ENCODE results near the gene ZWILCH. TPM values are rescaled to one million over a fixed set of nuclear protein-coding genes. Genes with fewer than 3 reads are reported as not detected.

ZWILCH gene
- total and polyA plus RNA-seq, 2 donors (not counting 1 experiment from before 2014, with no cell fraction given) = 14.5 to 25.4 TPM

DNA sequence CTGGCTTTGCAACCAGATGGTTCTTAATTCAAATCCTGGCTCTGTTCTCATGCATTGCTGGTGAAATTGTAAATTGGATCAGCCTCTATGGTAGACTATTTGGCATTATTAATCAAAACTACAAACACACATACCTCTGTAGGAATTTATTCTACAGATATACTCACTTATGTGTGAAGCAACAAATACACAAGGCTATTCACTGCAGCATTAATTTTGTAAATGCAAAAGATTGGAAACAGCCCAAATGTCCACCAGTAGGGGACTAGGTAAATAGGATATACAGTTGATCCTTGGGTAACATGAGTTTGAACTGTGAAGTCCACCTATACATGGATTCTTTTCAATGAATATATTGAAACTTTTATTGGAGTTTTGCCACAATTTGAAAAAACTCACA, 90.2 kb downstream of the ZWILCH start:
- Histone ChIP-seq H3K9me3 (ENCODE audit: control insufficient read depth, insufficient read depth, low read depth, low read length) (no peaks in the 10 kb centered on the region), H2AFZ (ENCODE audit: low read length) (no peak overlapping the region), H3K4me3 (replicated peaks in 1 of 4; ENCODE audit: control extremely low read depth in 1 of 4, insufficient read depth in 1 of 4, low read depth in 3 of 4, low read length in 4 of 4) (no peak overlapping the region), H4K20me1 (ENCODE audit: control insufficient read depth, extremely low read depth, insufficient read depth, low read length) (no peaks in the 10 kb centered on the region), H3K27me3 (ENCODE audit: control insufficient read depth, insufficient read depth, low read length) (peaks cover 11% of the 10 kb centered on the region), H3K9ac (ENCODE audit: insufficient read depth, low read length) (no peak overlapping the region), H3K79me2 (ENCODE audit: control insufficient read depth, insufficient read depth, low read length) (no peaks in the 10 kb centered on the region), H3K4me1 (ENCODE audit: control insufficient read depth, extremely low read depth, insufficient read depth, low read length) (no peaks in the 10 kb centered on the region), H3K4me2 (ENCODE audit: extremely low read depth, insufficient read depth, low read length) (no peak overlapping the region), H3K36me3 (ENCODE audit: control insufficient read depth, insufficient read depth, low read length) (no peaks in the 10 kb centered on the region), H3K27ac (ENCODE audit: insufficient read depth, low read length) (no peak overlapping the region)
- no peak for DNase-seq (ENCODE audit: low read depth in 2 of 2)
- TF ChIP-seq, protein P1, sequence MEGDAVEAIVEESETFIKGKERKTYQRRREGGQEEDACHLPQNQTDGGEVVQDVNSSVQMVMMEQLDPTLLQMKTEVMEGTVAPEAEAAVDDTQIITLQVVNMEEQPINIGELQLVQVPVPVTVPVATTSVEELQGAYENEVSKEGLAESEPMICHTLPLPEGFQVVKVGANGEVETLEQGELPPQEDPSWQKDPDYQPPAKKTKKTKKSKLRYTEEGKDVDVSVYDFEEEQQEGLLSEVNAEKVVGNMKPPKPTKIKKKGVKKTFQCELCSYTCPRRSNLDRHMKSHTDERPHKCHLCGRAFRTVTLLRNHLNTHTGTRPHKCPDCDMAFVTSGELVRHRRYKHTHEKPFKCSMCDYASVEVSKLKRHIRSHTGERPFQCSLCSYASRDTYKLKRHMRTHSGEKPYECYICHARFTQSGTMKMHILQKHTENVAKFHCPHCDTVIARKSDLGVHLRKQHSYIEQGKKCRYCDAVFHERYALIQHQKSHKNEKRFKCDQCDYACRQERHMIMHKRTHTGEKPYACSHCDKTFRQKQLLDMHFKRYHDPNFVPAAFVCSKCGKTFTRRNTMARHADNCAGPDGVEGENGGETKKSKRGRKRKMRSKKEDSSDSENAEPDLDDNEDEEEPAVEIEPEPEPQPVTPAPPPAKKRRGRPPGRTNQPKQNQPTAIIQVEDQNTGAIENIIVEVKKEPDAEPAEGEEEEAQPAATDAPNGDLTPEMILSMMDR (conservative IDR thresholded peaks at IDR 0.05 in 1 of 2, IDR thresholded peaks at IDR 0.05 in 1 of 2; ENCODE audit: low read depth in 1 of 2, low read length in 2 of 2) = no peak
- no peak for TF ChIP-seq EZH2 (IDR thresholded peaks at IDR 0.05; ENCODE audit: low read length, missing control alignments)

DNA sequence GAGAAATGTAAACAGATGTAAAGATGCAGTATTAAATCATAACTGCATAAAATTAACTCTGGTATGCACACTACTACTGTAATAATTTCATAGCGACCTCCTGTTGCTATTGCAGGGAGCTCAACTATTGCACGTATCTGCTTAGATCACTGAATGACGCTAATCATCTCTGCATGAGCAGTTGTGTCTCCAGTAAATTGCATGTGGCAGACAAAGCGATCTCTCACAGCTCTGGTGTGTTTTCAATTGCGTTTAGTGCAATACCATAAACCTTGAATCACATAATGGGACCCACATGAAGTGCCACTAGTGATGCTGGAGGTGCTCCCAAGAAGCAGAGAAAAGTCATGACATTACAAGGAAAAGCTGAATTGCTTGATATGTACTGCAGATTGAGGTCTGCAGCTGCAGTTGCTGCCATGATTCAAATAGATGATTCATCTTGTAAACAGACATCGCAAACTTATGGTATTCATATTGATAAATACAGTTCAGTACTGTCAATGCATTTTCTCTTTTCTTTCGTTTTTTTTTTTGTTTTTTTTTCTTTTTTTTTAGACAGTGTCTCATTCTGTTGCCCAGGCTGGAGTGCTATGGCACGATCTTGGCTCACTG, 90.9 kb downstream of the ZWILCH start:
- Histone ChIP-seq H3K9me3 (ENCODE audit: control insufficient read depth, insufficient read depth, low read depth, low read length) (no peaks in the 10 kb centered on the region), H3K4me1 (ENCODE audit: control insufficient read depth, extremely low read depth, insufficient read depth, low read length) (no peaks in the 10 kb centered on the region), H3K4me3 (replicated peaks in 1 of 4; ENCODE audit: control extremely low read depth in 1 of 4, insufficient read depth in 1 of 4, low read depth in 3 of 4, low read length in 4 of 4) (no peak overlapping the region), H3K4me2 (ENCODE audit: extremely low read depth, insufficient read depth, low read length) (no peak overlapping the region), H3K27ac (ENCODE audit: insufficient read depth, low read length) (no peak overlapping the region), H2AFZ (ENCODE audit: low read length) (no peak overlapping the region), H3K36me3 (ENCODE audit: control insufficient read depth, insufficient read depth, low read length) (no peaks in the 10 kb centered on the region), H3K79me2 (ENCODE audit: control insufficient read depth, insufficient read depth, low read length) (no peaks in the 10 kb centered on the region), H4K20me1 (ENCODE audit: control insufficient read depth, extremely low read depth, insufficient read depth, low read length) (no peaks in the 10 kb centered on the region), H3K9ac (ENCODE audit: insufficient read depth, low read length) (no peak overlapping the region), H3K27me3 (ENCODE audit: control insufficient read depth, insufficient read depth, low read length) (peaks cover 4% of the 10 kb centered on the region)
- TF ChIP-seq, protein P1 (conservative IDR thresholded peaks at IDR 0.05 in 1 of 2, IDR thresholded peaks at IDR 0.05 in 1 of 2; ENCODE audit: low read depth in 1 of 2, low read length in 2 of 2) = no peak
- TF ChIP-seq EZH2 (IDR thresholded peaks at IDR 0.05; ENCODE audit: low read length, missing control alignments) = no peak
- peak in 1 of 2 donors; percentile 15 for DNase-seq (ENCODE audit: low read depth in 2 of 2)

DNA sequence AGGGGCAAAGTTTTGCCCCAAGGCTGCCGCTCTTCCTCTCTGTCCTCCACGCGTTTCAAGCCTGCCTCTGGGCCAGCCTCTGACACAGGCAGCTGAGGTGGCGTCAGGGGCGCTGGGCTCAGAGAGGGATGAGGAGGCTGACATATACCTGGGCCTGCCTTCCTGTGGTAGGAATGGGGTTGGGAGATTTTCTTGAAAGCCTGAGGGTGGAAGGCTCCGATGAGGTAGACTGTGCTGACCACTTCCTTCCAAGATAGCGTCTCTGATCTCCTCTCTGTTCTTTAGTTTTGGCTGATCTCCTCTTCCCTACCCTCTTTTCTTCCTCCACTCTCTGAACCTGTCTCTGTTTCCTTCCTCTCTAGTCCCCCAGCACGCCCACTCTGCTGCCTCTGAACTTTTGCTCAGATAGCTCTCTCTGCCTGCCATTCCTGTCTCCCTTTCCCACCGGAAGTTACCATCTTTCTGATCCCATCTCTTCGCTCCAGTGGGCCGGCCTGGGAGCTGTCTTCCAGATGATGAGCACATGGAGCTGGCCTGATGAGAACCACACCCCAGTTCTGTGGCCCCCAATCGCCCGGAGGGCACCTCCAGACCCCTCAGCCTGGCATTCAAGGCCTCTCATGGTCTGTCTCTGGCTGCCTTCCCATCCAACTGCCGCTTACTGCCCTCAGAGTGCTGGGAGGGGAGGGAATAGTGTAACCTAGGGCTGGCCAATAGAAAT, 93.1 kb downstream of the ZWILCH start:
- no peak overlapping the region for H3K4me2 ChIP-seq (ENCODE audit: extremely low read depth, insufficient read depth, low read length)
- H3K9ac ChIP-seq (ENCODE audit: insufficient read depth, low read length) = no peak overlapping the region
- no peak overlapping the region for H3K4me3 ChIP-seq (replicated peaks in 1 of 4; ENCODE audit: control extremely low read depth in 1 of 4, insufficient read depth in 1 of 4, low read depth in 3 of 4, low read length in 4 of 4)
- H4K20me1 ChIP-seq (ENCODE audit: control insufficient read depth, extremely low read depth, insufficient read depth, low read length) = no peaks in the 10 kb centered on the region
- no peak for TF ChIP-seq EZH2 (IDR thresholded peaks at IDR 0.05; ENCODE audit: low read length, missing control alignments)
- TF ChIP-seq, protein P1 (conservative IDR thresholded peaks at IDR 0.05 in 1 of 2, IDR thresholded peaks at IDR 0.05 in 1 of 2; ENCODE audit: low read depth in 1 of 2, low read length in 2 of 2) = no peak
- H3K9me3 ChIP-seq (ENCODE audit: control insufficient read depth, insufficient read depth, low read depth, low read length) = no peaks in the 10 kb centered on the region
- H3K36me3 ChIP-seq (ENCODE audit: control insufficient read depth, insufficient read depth, low read length) = no peaks in the 10 kb centered on the region
- no peaks in the 10 kb centered on the region for H3K79me2 ChIP-seq (ENCODE audit: control insufficient read depth, insufficient read depth, low read length)
- H3K4me1 ChIP-seq (ENCODE audit: control insufficient read depth, extremely low read depth, insufficient read depth, low read length) = no peaks in the 10 kb centered on the region
- no peak overlapping the region for H3K27ac ChIP-seq (ENCODE audit: insufficient read depth, low read length)
- H3K27me3 ChIP-seq (ENCODE audit: control insufficient read depth, insufficient read depth, low read length) = peaks cover 7% of the 10 kb centered on the region
- DNase-seq (ENCODE audit: low read depth in 2 of 2) = no peak
- no peak overlapping the region for H2AFZ ChIP-seq (ENCODE audit: low read length)

Other genes with a start within 250 kb of the ZWILCH start
- gene DIS3L, start 211.8 kb upstream of the ZWILCH start, total RNA-seq = 25.1 and 25.7 TPM in 2 replicates
- gene DIS3L, start 211.8 kb upstream of the ZWILCH start, polyA plus RNA-seq = 11.2 and 14.3 TPM in 2 replicates
- 14.5 and 16.7 TPM in 2 replicates for gene TIPIN, start 148.6 kb upstream of the ZWILCH start, total RNA-seq
- 12.6 and 17.8 TPM in 2 replicates for gene TIPIN, start 148.6 kb upstream of the ZWILCH start, polyA plus RNA-seq
- gene MAP2K1, start 118.4 kb upstream of the ZWILCH start, total RNA-seq = 26.2 and 32.9 TPM in 2 replicates
- 37.5 and 40.0 TPM in 2 replicates for gene MAP2K1, start 118.4 kb upstream of the ZWILCH start, polyA plus RNA-seq
- 28.6 and 36.5 TPM in 2 replicates for gene SNAPC5, start 7.6 kb upstream of the ZWILCH start, total RNA-seq
- gene SNAPC5, start 7.6 kb upstream of the ZWILCH start, polyA plus RNA-seq = 40.3 and 48.2 TPM in 2 replicates
- 1,689 and 2,458 TPM in 2 replicates for gene RPL4, start 471 bp upstream of the ZWILCH start, total RNA-seq
- 3,360 and 3,456 TPM in 2 replicates for gene RPL4, start 471 bp upstream of the ZWILCH start, polyA plus RNA-seq
- gene LCTL, start 60.7 kb downstream of the ZWILCH start, total RNA-seq = 0.26 and 0.66 TPM in 2 replicates
- gene LCTL, start 60.7 kb downstream of the ZWILCH start, polyA plus RNA-seq = 0.96 and 1.3 TPM in 2 replicates
- 8.7 and 8.9 TPM in 2 replicates for gene SMAD6, start 196.9 kb downstream of the ZWILCH start, total RNA-seq
- gene SMAD6, start 196.9 kb downstream of the ZWILCH start, polyA plus RNA-seq = 1.2 and 2.1 TPM in 2 replicates